MM.1S (cell line): ENCODE results near the gene GIPC1.

ENCODE experiments used
- EZH2 ChIP-seq: fragments of 300-600 bp; sonication (generic); optimal IDR thresholded peaks from 2 replicates; pipeline ENCODE3; 2017; ENCODE audit warnings: low read depth, mild to moderate bottlenecking, antibody characterized with exemption, low read length, mixed read lengths
- EZH2phosphoT487 ChIP-seq: fragments of 300-600 bp; sonication (generic); IDR thresholded peaks from 2 replicates; pipeline ENCODE4 v1.6.1; 2018; ENCODE audit warnings: antibody characterized with exemption, low read length
- TF ChIP-seq, protein P1 (sequence below): fragments of 300-600 bp; sonication (generic); IDR thresholded peaks from 2 replicates; pipeline ENCODE4 v1.5.1; 2016; ENCODE audit warnings: antibody characterized with exemption, low read length, mixed read lengths

DNA sequence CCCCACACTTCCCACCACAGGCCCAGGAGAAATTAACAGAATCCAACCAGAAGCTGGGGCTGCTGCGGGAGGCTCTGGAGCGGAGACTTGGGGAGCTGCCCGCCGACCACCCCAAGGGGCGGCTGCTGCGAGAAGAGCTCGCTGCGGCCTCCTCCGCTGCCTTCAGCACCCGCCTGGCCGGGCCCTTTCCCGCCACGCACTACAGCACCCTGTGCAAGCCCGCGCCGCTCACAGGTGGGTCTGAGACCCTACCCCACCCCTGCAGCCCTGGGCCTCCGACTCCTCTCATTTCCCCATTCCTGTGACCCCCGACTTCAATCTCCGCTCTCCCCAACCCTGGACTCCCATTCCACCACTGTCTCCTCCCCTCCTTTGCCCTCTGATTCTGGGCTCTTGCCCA is 45.1 kb downstream of the GIPC1 start:
- no peak for TF ChIP-seq EZH2
- TF ChIP-seq, protein P1, sequence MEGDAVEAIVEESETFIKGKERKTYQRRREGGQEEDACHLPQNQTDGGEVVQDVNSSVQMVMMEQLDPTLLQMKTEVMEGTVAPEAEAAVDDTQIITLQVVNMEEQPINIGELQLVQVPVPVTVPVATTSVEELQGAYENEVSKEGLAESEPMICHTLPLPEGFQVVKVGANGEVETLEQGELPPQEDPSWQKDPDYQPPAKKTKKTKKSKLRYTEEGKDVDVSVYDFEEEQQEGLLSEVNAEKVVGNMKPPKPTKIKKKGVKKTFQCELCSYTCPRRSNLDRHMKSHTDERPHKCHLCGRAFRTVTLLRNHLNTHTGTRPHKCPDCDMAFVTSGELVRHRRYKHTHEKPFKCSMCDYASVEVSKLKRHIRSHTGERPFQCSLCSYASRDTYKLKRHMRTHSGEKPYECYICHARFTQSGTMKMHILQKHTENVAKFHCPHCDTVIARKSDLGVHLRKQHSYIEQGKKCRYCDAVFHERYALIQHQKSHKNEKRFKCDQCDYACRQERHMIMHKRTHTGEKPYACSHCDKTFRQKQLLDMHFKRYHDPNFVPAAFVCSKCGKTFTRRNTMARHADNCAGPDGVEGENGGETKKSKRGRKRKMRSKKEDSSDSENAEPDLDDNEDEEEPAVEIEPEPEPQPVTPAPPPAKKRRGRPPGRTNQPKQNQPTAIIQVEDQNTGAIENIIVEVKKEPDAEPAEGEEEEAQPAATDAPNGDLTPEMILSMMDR, result no peak
- no peak for TF ChIP-seq EZH2phosphoT487
